Measurements from ENCODE around the gene SLC25A28. TPM values are rescaled to one million over a fixed set of nuclear protein-coding genes. Genes with fewer than 3 reads are reported as not detected.
A peak's percentile ranks its signal among the peaks of the same experiment; 100 is the strongest.

Gene SLC25A28
- total and polyA plus RNA-seq, 7 experiments from 2014 or later = 21.3 to 101 (median 85.5) TPM

DNA sequence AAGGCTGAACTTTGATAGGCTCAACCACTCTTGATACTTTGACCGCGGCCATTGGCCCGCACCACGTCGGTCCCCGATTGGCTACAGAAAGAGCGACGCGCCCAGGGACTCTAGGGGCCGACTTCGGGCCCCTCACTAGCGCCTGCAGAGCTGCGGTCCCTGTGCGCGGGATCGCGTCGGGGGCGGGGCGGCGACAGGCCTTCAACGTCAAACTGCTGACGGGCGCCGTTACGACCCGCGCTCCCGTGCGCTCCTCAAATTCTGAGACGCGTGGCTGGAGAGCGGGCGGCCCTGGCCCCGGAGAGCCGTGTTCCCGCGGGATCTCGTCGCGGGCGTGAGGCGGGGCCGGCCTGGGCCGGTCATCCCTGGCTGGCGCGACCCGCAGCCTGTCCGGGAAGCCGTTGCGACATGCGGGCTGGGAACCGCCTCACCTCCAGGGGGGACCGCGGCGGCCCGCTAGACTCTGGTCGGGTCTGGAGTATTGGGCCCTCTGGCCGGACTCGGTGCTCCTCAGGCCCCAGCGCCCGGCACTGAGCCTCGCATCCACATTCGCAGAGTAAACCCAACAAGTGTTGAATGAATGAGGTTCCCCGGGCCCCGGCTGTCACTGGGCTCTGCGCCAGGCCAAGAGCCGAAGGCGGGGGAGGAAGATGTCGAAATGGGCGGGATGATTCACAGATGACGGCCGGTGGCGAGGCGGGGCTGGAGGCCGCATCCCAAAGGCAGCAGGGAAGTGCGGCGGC lies 643 bp upstream of the SLC25A28 start:
- intact Hi-C loops (cut with micrococcal nuclease) = loop anchor here (1.0 to 10.0 kb wide), 12 partner anchors 9 to 1980 kb away; partner anchors contain the start of genes BTRC (in 2 of the 2), COX15 (in 2 of the 2), CUTC (in 2 of the 2) and DNMBP (in 2 of the 2)
- H3K4me1 ChIP-seq (ENCODE audit: control insufficient read depth in 2 of 2, insufficient read depth in 2 of 2, low read length in 2 of 2) = peaks cover 20 to 29% of the 10 kb centered on the region in 2 donors
- peaks cover 0 to 11% (median 0%) of the 10 kb centered on the region in 5 donors for H3K36me3 Mint-ChIP-seq
- H3K9me3 Mint-ChIP-seq = no peaks in the 10 kb centered on the region
- CTCF ChIA-PET = interaction anchor here (1.6 kb wide), 1 partner anchor 9 kb away, joined by 8 read pairs; no protein-coding TSS in a partner anchor
- H3K27me3 ChIP-seq (ENCODE audit: control insufficient read depth in 2 of 2, insufficient read depth in 2 of 2, low read length in 2 of 2) = no peaks in the 10 kb centered on the region
- H3K4me3 ChIP-seq (ENCODE audit: low read length) = peak overlapping the region; percentile 85
- ATAC-seq (peak; percentile 89), DNase-seq (peak in 7 of 9 donors; percentile 66 to 86 (median 73))
- H3K27me3 Mint-ChIP-seq = no peaks in the 10 kb centered on the region
- H3K4me1 Mint-ChIP-seq = peaks cover 27 to 53% (median 45%) of the 10 kb centered on the region in 7 donors
- peak overlapping the region; percentile 75 to 98 (median 94) for H3K27ac Mint-ChIP-seq
- H3K27ac ChIP-seq (ENCODE audit: low read depth, low read length) = peak overlapping the region; percentile 99
- H3K4me3 Mint-ChIP-seq = peak overlapping the region; percentile 83 to 93 (median 88)
- peaks cover 0 to 3% (median 0%) of the 10 kb centered on the region in 3 experiments for H3K36me3 ChIP-seq (ENCODE audit: control insufficient read depth in 2 of 3, insufficient read depth in 3 of 3, low read length in 3 of 3)
- POLR2A ChIA-PET = interaction anchor here (0.6 to 2.7 kb wide), 7 partner anchors 38 to 1153 kb away, joined by 3 to 17 read pairs (median 10); partner anchors contain the start of genes COX15, CUTC, ENTPD7 and GOT1
- H3K9me3 ChIP-seq (ENCODE audit: control insufficient read depth in 2 of 3, low read length in 3 of 3) = no peaks in the 10 kb centered on the region

DNA sequence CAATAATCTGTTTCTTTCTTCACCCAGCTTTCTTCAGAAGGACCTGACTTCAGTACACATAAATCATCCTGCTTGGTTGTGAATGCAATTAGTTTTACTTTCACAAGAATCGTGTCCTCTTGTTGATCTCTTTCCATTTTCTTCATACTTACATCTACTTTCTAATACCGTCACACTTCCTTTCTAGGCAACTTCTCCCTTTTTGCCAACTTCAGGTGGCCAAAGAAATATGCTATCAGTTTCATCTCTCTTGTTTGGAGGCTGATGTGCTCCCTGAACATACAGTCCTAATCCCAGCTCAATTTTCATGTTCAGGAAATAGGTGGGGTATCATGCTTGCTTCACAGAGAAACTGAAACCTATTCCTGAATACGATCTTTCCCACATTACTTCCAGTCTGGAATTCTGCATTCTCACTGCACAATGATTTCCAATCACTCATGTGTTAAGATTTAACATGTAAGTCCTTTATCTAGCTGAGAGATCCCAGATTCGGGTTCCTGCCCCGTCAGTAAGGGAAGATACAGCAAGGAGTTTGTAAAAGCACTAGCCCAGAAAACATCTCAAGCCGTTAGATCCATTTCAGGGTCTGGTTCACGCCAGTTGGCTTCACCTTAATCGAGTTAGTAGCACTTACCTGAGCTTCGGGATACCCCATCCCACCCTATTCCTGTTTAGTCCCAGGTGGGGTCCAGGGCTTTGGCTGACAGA lies 994 bp downstream of the SLC25A28 start:
- ATAC-seq (no peak), DNase-seq (peak in 6 of 9 donors; percentile 10 to 30 (median 24))
- H3K9me3 ChIP-seq (ENCODE audit: control insufficient read depth in 2 of 3, low read length in 3 of 3) = no peaks in the 10 kb centered on the region
- Mint-ChIP-seq H3K9me3 (no peaks in the 10 kb centered on the region), H3K27me3 (no peaks in the 10 kb centered on the region), H3K4me3 (peak overlapping the region; percentile 79 to 96 (median 88)), H3K4me1 (peaks cover 32 to 60% (median 51%) of the 10 kb centered on the region in 7 donors), H3K36me3 (peaks cover 0 to 13% (median 0%) of the 10 kb centered on the region in 5 donors), H3K27ac (peak overlapping the region; percentile 68 to 94 (median 81))
- ChIA-PET POLR2A (interaction anchor here (1.4 to 2.7 kb wide), 3 partner anchors 40 to 189 kb away, joined by 4 to 17 read pairs (median 10); partner anchors contain the start of genes COX15, CUTC, ENTPD7 and GOT1), CTCF (interaction anchor here (1.0 kb wide), 1 partner anchor 184 kb away, joined by 3 read pairs; no protein-coding TSS in a partner anchor)
- no peaks in the 10 kb centered on the region for H3K27me3 ChIP-seq (ENCODE audit: control insufficient read depth in 2 of 2, insufficient read depth in 2 of 2, low read length in 2 of 2)
- peaks cover 0 to 3% (median 0%) of the 10 kb centered on the region in 3 experiments for H3K36me3 ChIP-seq (ENCODE audit: control insufficient read depth in 2 of 3, insufficient read depth in 3 of 3, low read length in 3 of 3)
- peak overlapping the region; percentile 99 for H3K27ac ChIP-seq (ENCODE audit: low read depth, low read length)
- intact Hi-C loops (cut with micrococcal nuclease) = loop anchor here in 1 of 2 donors (5.0 kb wide), 1 partner anchor 93 kb away; no protein-coding TSS in a partner anchor
- peak overlapping the region; percentile 83 for H3K4me3 ChIP-seq (ENCODE audit: low read length)
- H3K4me1 ChIP-seq (ENCODE audit: control insufficient read depth in 2 of 2, insufficient read depth in 2 of 2, low read length in 2 of 2) = peaks cover 20 to 29% of the 10 kb centered on the region in 2 donors

DNA sequence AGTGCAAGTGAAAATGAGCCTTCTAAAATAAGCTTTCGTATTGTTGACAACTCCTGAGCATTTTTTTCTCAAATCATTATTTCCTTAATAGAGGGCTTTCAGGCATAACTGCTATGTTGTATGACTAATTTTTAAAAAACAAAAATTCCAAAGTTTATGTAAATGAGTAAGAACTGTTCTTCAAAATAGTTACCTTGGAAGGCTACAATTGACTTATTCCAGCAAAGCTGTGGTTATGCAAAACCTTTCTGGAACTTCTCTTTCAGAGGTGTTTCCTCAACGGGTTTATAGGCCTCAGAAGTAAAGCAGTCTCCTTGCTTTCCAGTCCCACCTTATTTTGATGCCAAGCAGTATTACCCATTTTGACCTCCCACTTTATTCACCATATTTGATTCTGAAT lies 2.5 kb downstream of the SLC25A28 start:
- H3K36me3 Mint-ChIP-seq = peaks cover 0 to 13% (median 0%) of the 10 kb centered on the region in 5 donors
- DNase-seq = no peak
- peak overlapping the region in 7 of 9 donors; percentile 16 to 68 (median 50) for H3K27ac Mint-ChIP-seq
- H3K4me1 ChIP-seq (ENCODE audit: control insufficient read depth in 2 of 2, insufficient read depth in 2 of 2, low read length in 2 of 2) = peaks cover 20 to 29% of the 10 kb centered on the region in 2 donors
- peaks cover 33 to 60% (median 51%) of the 10 kb centered on the region in 7 donors for H3K4me1 Mint-ChIP-seq
- H3K9me3 ChIP-seq (ENCODE audit: control insufficient read depth in 2 of 3, low read length in 3 of 3) = no peaks in the 10 kb centered on the region
- no peaks in the 10 kb centered on the region for H3K27me3 ChIP-seq (ENCODE audit: control insufficient read depth in 2 of 2, insufficient read depth in 2 of 2, low read length in 2 of 2)
- intact Hi-C loops (cut with micrococcal nuclease) = loop anchor here in 1 of 2 donors (5.0 kb wide), 1 partner anchor 95 kb away; no protein-coding TSS in a partner anchor
- H3K9me3 Mint-ChIP-seq = no peaks in the 10 kb centered on the region
- no peak for ATAC-seq
- ChIA-PET POLR2A (interaction anchor here (1.7 kb wide), 1 partner anchor 114 kb away, joined by 6 read pairs; the partner anchor contains the start of genes COX15 and CUTC), CTCF (interaction anchor here (2.0 kb wide), 1 partner anchor 42 kb away, joined by 8 read pairs; the partner anchor contains the start of gene ENTPD7)
- peak overlapping the region; percentile 99 for H3K27ac ChIP-seq (ENCODE audit: low read depth, low read length)
- no peak overlapping the region for H3K4me3 ChIP-seq (ENCODE audit: low read length)
- H3K27me3 Mint-ChIP-seq = no peaks in the 10 kb centered on the region
- H3K36me3 ChIP-seq (ENCODE audit: control insufficient read depth in 2 of 3, insufficient read depth in 3 of 3, low read length in 3 of 3) = peaks cover 0 to 11% (median 0%) of the 10 kb centered on the region in 3 experiments
- H3K4me3 Mint-ChIP-seq = peak overlapping the region in 8 of 10 donors; percentile 10 to 93 (median 88)

DNA sequence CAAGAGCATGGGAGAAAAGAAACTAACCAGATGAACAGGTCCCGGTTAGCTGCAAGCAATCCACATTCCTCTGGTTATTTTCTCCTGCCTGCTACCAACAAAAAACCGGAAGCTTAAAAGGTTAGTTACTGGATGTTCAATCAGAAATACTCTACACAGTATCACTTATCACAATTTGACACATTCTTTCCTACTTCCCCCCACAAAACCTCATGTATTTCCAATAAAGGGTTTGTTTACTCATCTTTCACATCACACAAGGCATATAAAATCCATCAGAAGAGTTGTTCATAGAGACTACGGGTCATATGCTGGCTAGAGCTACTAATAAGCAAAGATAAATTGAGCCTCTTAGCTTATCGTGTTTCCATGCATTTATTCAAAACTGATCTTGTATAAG lies 4.8 kb downstream of the SLC25A28 start:
- Histone ChIP-seq H3K4me1 (ENCODE audit: control insufficient read depth in 2 of 2, insufficient read depth in 2 of 2, low read length in 2 of 2) (peaks cover 20 to 22% of the 10 kb centered on the region in 2 donors), H3K4me3 (ENCODE audit: low read length) (no peak overlapping the region), H3K9me3 (ENCODE audit: control insufficient read depth in 2 of 3, low read length in 3 of 3) (no peaks in the 10 kb centered on the region), H3K36me3 (ENCODE audit: control insufficient read depth in 2 of 3, insufficient read depth in 3 of 3, low read length in 3 of 3) (peaks cover 0 to 16% (median 0%) of the 10 kb centered on the region in 3 experiments), H3K27ac (ENCODE audit: low read depth, low read length) (no peak overlapping the region), H3K27me3 (ENCODE audit: control insufficient read depth in 2 of 2, insufficient read depth in 2 of 2, low read length in 2 of 2) (no peaks in the 10 kb centered on the region)
- Mint-ChIP-seq H3K36me3 (peaks cover 0 to 19% (median 4%) of the 10 kb centered on the region in 5 donors), H3K9me3 (no peaks in the 10 kb centered on the region), H3K27ac (peak overlapping the region in 8 of 9 donors; percentile 3 to 79 (median 44)), H3K27me3 (no peaks in the 10 kb centered on the region), H3K4me3 (peak overlapping the region in 2 of 10 donors; percentile 4 to 14), H3K4me1 (peaks cover 25 to 55% (median 47%) of the 10 kb centered on the region in 7 donors)
- ChIA-PET CTCF (interaction anchor here (0.6 to 3.3 kb wide), 3 partner anchors 10 to 192 kb away, joined by 3 to 8 read pairs (median 7); no protein-coding TSS in a partner anchor), POLR2A (no interaction called here)
- ATAC-seq (no peak), DNase-seq (no peak)
- intact Hi-C loops (cut with micrococcal nuclease) = loop anchor here in 1 of 2 donors (5.0 kb wide), 1 partner anchor 97 kb away; no protein-coding TSS in a partner anchor

DNA sequence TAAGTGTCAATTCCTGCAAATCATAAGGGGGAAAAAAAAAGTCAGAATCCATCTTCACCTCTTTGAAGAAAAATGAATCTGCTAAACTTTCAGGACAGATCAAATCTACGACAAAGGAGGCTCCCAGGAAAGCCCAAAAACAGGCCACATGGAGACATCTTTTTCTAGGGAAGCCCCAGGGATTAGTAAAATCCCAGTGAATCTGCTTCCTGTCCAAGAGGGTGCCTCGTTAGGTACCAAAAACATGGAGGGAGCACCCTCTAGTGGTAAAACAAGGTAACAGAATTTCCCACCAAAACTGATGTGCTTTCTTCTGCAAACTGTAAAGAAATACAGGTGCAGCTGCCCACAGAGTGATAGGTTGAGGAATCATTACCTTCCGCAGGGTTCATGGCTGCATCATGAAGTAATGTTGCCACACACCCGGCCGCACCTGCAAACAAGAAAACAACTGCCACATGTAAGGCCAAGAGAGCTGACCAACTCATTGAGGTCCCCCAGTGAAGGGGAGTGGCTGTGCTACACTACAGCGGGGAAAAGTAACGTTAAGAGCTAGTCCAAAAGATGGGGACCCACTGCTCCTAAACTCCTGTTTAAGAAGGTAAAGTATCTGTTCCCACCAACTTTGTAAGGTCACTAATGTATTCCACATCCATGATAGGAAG lies 7.9 kb downstream of the SLC25A28 start:
- H3K4me1 ChIP-seq (ENCODE audit: control insufficient read depth in 2 of 2, insufficient read depth in 2 of 2, low read length in 2 of 2) = peaks cover 3 to 7% of the 10 kb centered on the region in 2 donors
- CTCF ChIA-PET = interaction anchor here (0.7 to 2.5 kb wide), 3 partner anchors 10 to 220 kb away, joined by 3 to 17 read pairs (median 8); no protein-coding TSS in a partner anchor
- H3K9me3 Mint-ChIP-seq = no peaks in the 10 kb centered on the region
- H3K4me3 Mint-ChIP-seq = no peak overlapping the region
- peak overlapping the region; percentile 14 for H3K27ac ChIP-seq (ENCODE audit: low read depth, low read length)
- H3K27me3 Mint-ChIP-seq = no peaks in the 10 kb centered on the region
- no peaks in the 10 kb centered on the region for H3K9me3 ChIP-seq (ENCODE audit: control insufficient read depth in 2 of 3, low read length in 3 of 3)
- ATAC-seq = peak; percentile 81
- H3K36me3 ChIP-seq (ENCODE audit: control insufficient read depth in 2 of 3, insufficient read depth in 3 of 3, low read length in 3 of 3) = peaks cover 0 to 21% (median 0%) of the 10 kb centered on the region in 3 experiments
- H3K27ac Mint-ChIP-seq = peak overlapping the region in 8 of 9 donors; percentile 34 to 83 (median 64)
- H3K27me3 ChIP-seq (ENCODE audit: control insufficient read depth in 2 of 2, insufficient read depth in 2 of 2, low read length in 2 of 2) = no peaks in the 10 kb centered on the region
- intact Hi-C loops (cut with micrococcal nuclease) = loop anchor here (1.0 kb wide), 5 partner anchors 8 to 1145 kb away; partner anchors contain the start of gene SLC25A28 (in 2 of the 2)
- peaks cover 14 to 33% (median 27%) of the 10 kb centered on the region in 7 donors for H3K4me1 Mint-ChIP-seq
- H3K4me3 ChIP-seq (ENCODE audit: low read length) = no peak overlapping the region
- POLR2A ChIA-PET = no interaction called here
- peaks cover 0 to 20% (median 4%) of the 10 kb centered on the region in 5 donors for H3K36me3 Mint-ChIP-seq
- peak in 8 of 9 donors; percentile 24 to 60 (median 48) for DNase-seq
